CD4-positive, alpha-beta T cell treated with Interleukin-6 for 4 hours (primary cell): ENCODE data around the gene ASMTL.
A peak's percentile ranks its signal among the peaks of the same experiment; 100 is the strongest.
"Not testable (repeated sequence)": the region's sequence is repeated elsewhere in the genome, so short reads cannot be mapped to it uniquely, and the experiment has no call there.

Experiments used
- DNase-seq: peaks from one replicate; pipeline ENCODE4 v3.0.0-alpha.2; 2020; ENCODE audit warnings: mixed read lengths

Gene ASMTL

DNA sequence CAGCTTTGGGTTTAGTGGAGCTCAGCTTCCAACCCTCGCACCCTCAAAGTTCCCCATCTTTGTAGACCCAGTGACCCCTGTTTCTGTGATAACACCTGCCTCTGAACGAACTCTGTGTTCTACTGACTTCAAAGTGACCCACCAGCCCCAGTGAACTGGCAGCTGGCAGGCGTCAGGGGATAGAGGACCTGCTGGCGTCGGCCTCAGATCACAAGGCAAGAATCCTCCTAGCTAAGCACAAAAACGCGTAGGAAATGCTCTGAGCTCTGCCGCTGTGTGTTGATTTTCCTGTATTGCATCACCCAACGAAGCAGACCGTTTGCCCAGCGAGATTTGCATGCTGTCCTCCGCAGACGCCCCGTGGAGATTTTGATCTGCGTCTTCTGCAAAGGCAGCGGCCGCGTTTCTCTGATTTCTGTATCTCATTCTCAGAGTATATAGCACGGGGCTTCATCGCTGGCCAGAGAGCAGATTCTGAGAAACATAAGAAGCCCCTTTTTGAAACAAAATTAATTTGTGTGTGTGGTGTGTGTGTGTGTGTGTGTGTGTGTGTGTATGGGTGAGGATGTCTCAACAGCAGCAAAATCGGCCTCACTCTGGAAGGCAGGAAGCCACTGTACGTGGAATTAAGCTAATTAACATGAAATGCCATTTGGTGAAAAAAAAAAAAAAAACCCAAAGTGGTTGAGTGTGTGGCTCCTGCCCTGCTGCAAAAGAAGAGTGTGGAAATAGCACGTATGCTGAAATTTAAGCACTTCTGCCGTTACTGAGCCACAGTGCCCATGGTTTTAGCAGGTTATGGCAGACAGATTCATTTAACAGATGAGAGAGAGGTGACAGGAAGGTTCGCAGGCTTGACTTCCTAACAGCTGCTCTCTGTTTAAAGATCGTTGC, 29.2 kb upstream of the ASMTL start:
- DNase-seq, result peak; percentile 80

GRCh38 chrX:1480082-1480785, 27.5 kb upstream of the ASMTL start:
- DNase-seq, result no peak

DNA sequence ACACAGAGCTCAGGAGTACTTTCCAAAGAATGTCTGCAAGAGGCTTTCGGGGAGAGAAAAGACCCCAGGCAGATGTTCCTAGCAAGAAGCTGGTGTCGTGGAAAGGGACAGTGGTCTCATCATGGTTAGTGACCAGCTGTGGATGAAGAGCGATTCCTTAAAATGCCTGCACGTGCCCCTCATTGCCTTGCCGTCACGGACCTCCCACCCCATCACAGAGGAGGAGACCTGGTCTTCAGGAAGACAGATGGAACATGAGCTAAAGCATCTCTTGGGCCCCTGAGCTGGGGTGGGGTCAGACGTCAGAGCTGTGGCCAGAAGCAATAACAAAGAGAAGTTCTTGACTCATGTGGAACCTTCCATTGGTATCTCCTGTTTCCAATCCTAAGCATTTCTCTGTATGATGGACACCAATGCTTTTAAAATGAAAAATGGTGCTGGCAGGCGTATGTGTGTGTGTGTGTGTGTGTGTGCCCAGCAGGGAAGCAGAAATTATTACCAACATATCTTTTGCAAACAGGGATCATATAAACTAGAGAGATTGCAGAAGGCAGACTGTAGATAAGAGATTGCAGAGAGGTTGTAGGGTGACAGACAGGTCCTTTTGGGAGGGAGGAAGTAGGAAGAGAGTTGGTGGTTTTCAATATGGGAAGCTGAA, 25.2 kb upstream of the ASMTL start:
- no peak for DNase-seq

- no peak for DNase-seq
These were observed 24.5 kb upstream of the ASMTL start for GRCh38 chrX:1477229-1477628.

DNA sequence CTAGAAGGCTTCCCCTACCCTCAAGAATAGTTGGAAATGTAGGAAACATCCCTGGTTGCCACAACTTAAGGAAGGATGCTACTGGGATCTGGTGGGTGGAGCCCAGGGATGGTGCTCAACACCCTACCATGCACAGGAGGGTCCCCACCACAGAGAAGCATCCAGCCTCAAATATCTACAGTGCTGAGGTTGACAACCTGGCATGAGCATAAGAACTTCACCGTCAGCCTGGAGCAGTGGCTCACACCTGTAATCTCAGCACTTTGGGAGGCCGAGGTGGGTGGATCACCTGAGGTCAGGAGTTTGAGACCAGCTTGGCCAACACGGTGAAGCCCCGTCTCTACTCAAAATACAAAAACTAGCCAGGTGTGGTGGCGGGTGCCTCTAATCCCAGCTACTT, 24.0 kb upstream of the ASMTL start:
- no peak for DNase-seq

- DNase-seq, result no peak
These were observed 23.2 kb upstream of the ASMTL start for GRCh38 chrX:1475881-1476280.

DNA sequence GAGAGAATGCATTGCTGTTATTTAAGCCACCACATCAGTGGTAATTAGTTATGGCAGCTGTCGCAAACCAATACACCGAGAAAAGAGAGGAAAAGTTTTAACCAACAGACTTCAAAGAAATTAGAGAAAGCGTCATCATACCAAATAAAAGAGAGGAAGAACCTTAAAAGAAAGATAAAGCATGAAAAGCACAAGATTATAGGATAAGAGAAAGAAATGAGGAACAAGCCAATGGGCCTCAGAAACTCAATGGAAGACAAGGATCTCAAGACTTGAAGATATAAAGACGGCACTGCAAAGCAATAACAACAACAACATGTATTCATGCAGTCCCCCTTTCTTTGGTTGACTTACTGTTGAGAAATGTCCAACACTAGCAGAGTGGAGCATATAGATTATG, 22.8 kb upstream of the ASMTL start:
- no peak for DNase-seq

DNA sequence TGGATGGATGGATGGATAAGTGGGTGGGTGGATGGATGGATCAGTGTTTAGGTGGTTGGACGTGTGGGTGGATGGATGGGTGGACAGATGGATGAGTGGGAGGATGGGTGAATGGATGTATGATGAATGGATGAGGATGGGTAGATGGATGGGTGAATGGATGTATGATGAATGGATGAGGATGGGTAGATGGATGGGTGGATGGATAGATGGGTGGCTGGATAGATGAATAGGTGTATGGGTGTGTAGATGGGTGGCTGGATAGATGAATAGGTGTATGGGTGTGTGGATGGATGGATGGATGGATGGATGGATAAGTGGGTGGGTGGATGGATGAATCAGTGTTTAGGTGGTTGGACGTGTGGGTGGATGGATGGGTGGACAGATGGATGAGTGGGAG, 21.9 kb upstream of the ASMTL start:
- not testable (repeated sequence) for DNase-seq

DNA sequence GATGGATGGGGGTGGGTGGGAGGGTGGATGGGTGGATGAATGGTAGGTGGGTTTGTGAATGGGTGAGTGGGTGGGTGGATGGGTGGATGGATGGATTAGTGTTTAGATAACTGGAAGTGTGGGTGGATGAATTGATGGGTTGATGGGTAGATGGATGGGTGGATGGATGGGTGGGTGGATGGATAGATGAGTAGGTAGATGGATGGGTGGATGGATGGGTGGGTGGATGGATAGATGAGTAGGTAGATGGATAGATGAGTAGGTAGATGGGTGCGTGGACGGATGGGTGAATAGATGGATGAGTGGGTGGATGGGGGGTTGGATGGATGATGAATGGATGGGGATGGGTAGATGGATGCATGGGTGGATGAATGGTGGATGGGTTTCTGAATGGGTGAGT, 20.3 kb upstream of the ASMTL start:
- no peak for DNase-seq

- peak; percentile 83 for DNase-seq
These were observed 15.6 kb upstream of the ASMTL start for GRCh38 chrX:1468250-1468772.

- peak; percentile 58 for DNase-seq
These were observed 14.4 kb upstream of the ASMTL start for GRCh38 chrX:1466971-1467561.

- DNase-seq, result no peak
These were observed 13.5 kb upstream of the ASMTL start for GRCh38 chrX:1466232-1466661.

GRCh38 chrX:1465286-1466231, 12.8 kb upstream of the ASMTL start:
- no peak for DNase-seq

GRCh38 chrX:1464971-1465285, 12.2 kb upstream of the ASMTL start:
- no peak for DNase-seq

- peak; percentile 46 for DNase-seq
These were observed 11.6 kb upstream of the ASMTL start for GRCh38 chrX:1464041-1464970.

DNA sequence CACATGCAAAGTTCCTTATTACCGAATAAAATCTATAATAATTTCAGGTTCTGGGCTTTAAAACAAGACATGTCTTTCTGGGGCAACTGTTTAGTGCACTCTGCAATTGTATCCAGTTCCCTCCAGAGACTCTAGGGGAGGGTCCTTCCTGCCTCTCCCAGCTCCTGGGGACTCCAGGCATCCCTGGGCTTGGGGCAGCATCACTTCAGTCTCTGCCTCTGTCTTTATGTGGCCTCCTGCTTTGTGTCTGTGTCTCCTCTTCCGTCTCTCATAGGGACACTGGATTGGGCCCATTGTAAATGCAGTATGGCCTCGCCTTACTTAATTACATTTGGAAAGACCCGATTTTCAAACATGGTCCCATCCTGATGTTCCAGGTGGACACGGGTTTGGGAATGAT, 10.9 kb upstream of the ASMTL start:
- no peak for DNase-seq

DNA sequence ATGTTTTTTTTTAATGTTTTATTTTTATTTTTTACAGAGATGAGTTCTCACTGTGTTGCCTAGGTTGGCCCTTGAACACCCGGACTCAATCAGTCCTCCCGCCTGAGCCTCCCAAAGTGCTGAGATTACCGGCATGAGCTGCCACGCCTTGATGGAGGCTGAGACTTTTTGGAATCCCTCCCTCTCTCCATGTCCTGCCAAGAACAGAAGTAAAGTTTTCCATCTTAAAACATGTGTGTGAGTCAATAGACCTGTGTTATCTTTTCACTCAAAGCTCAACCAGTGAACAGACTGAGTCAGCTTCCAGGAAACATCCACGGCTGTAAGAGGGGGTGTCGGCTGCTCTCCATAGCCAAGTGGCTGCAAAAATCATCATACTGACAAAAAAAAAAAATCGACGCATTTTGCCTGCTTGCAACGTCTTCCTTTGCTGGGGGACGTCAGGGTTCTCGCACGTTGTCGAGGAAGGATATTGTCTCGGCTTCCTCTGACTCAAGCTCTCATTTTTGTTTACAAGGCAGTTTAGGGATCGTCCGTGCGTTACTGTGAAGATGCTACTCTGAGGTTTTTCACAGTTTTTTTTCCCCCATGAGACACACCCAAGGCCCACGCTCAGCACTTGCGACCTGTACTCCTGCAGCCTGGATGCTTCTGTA, 10.0 kb upstream of the ASMTL start:
- DNase-seq, result peak; percentile 81

- no peak for DNase-seq
These were observed 9.4 kb upstream of the ASMTL start for GRCh38 chrX:1462110-1462509.

GRCh38 chrX:1455948-1456280, 3.2 kb upstream of the ASMTL start:
- no peak for DNase-seq
